ENCODE measurements around the gene CHRNA3.

CHRNA3 gene

DNA sequence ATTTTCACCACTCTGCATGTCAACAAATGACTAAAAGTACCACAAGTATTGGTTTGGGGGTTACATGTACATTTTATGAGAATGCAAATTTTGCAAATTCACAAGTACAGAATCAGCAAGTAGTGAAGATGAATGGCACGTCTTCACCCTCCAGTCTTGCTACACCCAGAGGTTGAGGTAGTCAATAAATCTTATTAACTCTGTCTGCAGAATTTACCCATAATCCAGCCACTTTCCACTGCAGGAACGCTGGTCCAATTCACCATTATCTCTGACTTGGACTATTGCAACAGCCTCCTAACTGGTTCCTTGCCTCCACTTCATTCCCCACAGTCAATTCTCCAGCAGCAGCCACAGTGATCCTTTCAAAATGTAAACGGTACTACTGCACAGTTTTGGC lies 70.0 kb downstream of the CHRNA3 start:
- no peak for DNase-seq

GRCh38 chr15:78550194-78550593 lies 70.6 kb downstream of the CHRNA3 start:
- no peak for DNase-seq
